NCI-H1105 (cell line): ENCODE data around the gene MYO5A.
"Not testable (repeated sequence)": the region's sequence is repeated elsewhere in the genome, so short reads cannot be mapped to it uniquely, and the experiment has no call there.

Experiments used
- DNase-seq: peaks from one replicate; lab custom pipeline; 2025; lab: John Stamatoyannopoulos, UW

MYO5A gene

DNA sequence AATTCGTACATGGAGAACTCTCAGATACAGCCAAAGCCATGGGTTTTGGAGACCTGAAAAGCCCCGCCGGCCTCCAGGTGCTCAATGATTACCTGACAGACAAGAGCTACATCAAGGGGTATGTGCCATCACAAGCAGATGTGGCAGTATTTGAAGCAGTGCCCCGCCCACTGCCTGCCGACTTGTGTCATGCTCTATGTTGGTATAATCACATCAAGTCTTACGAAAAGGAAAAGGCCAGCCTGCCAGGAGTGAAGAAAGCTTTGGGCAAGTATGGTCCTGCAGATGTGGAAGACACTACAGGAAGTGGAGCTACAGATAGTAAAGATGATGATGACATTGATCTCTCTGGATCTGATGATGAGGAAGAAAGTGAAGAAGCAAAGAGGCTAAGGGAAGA is 23.5 kb downstream of the MYO5A start:
- no peak for DNase-seq

DNA sequence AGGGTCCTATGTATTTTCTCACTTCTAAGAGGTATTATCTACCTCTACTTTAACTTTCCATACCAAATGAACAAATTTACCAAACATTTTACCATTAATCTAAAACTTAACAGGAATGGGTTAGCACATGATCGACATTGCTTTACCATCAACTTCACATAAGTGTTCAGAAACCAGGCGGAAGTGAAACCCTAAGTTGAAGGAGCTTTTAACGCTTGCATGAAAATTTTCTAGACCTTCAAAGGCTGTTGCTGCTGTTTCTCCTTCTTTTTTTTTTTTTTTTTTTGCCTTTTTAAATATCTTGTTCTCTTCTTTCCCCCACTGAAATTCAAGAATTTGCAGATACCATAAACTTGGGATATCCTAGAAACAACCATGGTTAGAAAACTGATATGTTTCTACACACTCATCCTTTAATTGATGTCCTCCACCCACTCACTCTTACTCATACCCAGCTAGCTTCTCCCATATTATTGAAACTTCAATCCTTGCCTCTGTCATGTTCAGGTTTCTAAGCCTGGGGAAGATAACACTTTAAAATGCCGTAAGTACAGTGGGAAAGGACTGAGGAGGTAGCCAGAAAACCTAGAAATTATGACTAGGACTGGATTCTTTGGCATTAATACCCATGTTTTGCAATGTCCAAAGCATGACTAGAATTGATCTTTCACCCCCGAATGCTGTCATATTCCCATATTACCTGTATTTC is 24.7 kb downstream of the MYO5A start:
- no peak for DNase-seq

DNA sequence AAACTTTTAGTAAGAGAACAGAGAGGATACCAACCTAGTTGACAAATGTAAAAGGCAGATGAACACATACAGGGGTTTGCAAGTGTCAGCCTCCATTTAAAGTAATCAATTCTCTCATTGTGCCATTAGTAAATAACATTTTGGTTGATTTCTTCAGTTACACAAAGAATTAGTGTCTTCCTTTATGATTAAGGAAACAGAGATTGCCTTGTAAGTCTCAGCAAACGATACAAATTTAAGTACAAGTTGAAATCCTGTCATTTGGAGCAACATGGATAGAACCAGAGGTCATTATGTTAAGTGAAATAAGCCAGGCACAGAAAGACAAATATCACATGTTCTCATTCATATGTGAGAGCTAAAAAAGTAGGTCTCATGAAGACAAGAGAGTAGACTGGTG is 26.1 kb downstream of the MYO5A start:
- DNase-seq: no peak

DNA sequence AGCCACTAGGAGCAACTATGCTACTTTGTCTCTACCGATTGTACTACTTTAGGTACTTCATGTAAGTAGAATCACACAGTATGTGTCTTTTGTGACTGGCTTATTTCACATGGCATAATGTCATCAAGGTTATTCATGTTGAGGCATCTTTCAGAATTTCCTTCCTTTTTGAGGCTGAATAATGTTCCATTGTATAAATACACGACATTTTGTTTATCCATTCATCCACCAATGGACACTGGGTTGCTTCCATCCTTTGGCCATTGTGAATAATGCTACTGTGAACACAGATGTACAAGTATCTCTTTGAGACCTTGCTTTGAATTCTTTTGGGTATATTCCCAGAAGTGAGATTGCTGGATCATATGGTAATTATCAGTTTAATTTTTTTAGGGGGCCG is 29.2 kb downstream of the MYO5A start:
- no peak for DNase-seq

DNA sequence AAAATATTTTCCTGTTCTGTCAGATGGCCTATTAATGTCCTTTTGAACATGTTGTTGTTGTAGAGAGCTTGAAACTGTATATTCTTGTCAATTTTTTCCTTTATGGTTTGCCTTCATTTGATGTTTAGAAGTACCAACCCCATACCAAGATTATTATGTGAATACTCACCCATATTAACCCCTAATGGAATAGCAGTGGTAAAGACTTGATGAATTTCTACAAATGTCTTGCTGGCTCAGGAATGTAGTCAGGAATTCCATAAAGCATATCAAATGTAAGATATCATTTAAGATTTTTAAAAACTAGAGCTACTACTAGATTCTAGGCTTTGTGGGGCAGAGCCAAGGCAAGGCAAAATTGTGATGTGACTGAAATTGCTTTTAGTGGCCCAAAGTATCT is 30.0 kb downstream of the MYO5A start:
- DNase-seq: no peak

DNA sequence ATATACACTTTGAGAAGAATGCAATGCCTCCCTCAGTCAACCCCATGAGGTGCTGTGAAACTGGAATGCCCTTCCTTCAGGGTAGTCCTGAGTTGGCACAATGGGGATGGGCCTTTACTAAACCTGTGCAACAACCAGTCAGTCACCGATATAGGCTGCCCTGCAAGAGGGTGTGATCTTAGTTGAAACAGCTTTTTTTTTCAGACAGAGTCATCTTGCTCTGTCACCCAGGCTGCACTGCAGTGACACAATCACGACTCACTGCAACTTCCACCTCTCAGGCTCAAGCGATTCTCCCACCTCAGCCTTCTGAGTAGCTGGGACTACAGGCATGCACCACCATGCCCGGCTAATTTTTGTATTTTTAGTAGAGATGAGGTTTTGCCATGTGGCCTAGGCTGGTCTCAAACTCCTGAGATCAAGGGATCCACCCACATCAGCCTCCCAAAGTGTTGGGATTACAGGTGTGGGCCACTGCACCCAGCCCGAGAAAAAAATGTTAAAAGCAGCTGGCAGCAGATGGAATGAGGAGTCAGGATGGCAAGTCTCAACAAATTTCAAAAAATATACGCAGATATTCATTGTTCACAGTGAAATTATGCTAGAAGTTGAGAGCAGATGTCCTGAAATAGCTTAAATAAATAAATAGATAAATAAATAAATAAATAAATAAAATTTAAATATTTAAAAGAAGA is 31.8 kb downstream of the MYO5A start:
- DNase-seq: no peak

DNA sequence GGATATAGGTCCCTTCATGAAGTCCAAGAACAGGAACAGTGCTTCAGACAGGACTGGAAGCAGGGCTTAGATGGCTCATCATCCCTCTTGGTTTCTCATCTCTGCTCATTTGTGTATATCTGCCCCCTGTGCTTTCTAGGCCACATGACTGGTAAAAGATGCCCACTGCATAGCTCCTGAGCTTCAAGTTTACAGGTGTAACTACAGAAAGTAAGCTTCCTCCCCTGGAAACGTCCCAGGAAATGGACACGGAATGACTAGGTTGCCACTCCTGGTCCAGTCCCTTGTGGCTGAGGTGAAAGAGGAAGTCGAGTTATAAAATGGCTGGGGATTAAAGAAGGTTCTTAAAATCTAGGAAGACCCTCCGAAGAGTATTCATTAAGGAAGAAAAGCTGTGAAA is 32.5 kb downstream of the MYO5A start:
- no peak for DNase-seq

DNA sequence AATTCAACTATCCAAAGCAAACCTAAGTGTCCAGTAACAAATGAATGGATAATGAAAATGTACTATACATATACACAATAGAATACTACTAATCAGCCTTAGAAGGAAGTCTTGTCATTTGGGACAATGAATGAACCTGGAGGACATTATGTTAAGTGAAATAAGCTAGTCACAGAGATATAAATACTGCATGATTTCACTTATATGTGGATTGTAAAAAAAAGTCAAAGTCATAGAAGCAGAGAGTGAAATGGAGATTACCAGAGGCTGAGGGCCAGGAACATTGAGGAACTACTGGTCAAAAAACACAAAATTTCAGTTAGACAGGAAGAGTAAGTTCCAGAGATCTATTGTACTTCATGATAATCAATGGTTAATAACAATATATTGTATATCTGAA is 33.6 kb downstream of the MYO5A start:
- no peak for DNase-seq

DNA sequence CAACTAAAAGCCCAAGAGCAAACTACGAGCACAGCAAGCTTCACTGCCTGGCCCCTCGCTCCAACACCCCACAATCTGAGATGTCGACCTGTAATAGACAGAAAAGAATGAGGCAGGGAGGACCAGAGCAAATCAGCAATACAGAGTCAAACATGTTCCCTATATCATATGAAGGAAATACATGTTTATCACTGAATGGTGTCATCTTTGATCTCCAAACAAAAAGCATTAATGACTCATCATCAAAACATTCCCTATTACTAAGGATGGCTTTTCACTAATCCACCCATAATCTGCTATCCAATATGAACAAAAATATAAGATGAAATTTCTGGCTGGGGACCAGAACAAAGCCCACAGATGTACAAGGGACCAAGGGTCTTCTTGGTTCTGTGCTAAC is 34.7 kb downstream of the MYO5A start:
- DNase-seq: no peak

DNA sequence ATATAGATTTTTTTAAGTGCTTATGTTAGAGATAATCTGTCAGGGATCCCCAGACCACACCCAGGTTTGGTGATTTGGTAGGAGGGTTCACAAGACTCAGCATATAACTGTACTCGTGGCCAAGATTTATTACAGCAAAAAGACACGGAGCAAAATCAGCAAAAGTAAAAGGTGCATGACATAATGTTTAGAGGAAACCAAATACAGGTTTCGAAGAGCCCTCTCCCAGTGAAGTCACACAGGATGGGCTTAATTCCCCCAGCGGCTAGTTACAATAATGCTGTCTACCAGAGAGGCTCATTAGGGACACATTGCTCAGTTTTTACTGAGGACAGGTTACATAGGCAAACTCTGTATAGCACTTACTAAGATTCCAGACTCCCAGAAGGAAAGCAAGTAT is 36.5 kb downstream of the MYO5A start:
- no peak for DNase-seq

DNA sequence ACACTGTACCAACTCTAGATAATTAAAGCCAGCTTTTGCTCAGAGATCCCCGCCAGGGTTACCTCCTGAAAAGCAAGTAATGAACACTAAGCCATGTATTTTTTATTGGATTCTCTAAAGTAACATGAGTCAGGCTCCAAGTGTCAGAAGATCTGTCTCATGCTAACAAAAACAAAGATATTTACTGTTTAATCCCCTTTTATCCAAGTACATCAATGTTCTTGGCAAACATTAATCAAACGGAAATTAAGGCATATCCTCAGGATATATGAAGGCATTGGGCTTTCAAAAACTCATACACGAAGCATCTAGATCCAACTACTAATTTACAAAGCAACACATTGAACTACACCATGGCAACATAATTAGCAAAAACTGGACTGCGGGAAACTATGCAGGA is 37.2 kb downstream of the MYO5A start:
- DNase-seq: no peak

DNA sequence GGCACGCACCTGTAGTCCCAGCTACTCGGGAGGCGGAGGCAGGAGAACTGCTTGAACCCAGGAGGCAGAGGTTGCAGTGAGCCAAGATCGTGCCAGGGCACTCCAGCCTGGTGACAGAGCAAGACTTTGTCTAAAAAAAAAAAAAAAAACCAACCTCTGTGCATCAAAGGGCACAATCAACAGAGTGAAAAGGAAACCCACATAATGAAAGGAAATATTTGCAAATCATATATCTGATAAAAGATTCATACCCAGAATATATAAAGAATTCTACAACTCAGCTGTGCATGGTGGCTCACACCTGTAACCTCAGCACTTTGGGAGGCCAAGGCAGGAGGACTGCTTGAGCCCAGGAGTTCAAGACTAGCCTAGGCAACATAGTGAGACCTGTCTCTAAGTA is 39.2 kb downstream of the MYO5A start:
- not testable (repeated sequence) for DNase-seq

DNA sequence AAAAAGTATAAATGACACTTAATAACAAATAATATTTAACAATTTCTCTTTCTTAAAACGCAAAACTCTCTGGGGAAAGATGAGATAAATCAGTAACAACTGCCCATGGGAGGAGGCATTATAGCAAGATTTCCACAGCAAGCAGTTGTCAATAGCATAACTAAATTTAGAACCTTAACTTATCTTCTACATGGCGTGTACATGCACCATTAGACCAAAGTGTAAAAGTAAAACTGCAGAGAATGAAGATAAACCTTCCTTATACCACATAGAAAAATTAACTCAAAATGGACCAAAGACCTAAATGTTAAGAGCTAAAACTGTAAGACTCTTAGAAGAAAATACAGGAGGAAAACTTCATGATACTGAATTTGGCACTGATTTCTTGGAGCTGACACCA is 39.9 kb downstream of the MYO5A start:
- no peak for DNase-seq

DNA sequence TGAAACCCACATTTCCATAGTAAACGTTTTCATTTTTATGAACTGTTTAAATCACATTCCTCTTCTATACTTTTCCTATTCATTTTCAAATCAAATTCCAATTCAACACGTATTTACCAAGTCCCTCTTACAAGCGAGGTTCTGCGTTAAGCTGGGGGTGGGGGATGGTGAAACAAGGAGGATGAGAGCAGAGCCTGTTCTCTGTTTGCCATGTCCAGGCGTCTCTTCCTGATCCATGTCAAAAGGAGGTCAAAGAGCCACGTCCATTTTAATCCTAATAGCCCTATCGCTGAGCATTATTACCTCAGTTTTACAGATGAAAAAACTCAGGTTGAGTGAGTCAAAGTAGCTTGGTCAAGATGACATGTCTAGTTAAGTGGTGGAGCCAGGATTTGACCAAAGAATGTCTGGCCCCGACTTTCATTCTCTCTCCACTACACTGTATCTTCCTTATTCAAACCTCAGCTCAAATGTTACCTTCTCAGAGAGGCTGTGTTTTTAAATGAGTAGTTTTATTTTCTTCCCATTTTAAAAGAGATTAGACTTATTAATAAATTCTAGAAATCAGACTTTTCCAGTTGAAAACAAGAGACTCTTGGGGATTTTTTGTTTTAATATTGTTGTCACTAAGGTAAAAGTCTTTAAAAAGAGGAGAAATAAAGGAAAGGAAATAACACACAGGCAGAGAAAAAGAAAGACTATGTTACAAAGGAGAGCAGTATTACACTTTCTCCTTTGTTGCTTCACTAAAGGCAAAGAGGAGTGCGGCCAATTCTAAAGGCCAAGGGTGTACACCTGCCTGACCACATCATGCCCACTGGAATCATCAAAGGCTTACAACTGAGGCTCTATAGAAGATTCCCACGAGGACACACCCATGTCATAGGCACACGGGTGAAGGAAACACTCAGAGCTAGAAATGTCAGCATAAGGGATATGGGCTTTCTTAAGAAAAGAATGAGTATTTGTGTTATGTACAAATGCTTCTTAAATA is 42.4 kb downstream of the MYO5A start:
- no peak for DNase-seq

DNA sequence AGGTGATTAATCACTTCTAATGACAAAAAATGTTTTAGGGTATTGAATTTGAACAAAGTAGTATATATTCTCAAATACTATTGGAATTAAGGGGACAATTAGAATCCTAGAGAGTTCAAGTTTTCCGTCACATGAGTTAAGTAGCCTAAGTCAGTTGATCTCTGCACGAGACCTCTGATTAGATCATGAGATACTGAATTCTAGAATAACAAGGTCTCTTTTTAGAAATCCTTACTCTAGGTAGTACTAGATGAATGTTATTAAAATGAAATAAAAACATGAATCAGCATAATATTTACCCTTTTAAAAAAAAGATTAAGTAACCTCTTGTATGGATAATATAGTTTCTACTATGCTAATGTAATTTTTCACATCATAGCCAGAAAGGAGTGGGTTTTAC is 43.4 kb downstream of the MYO5A start:
- no peak for DNase-seq

DNA sequence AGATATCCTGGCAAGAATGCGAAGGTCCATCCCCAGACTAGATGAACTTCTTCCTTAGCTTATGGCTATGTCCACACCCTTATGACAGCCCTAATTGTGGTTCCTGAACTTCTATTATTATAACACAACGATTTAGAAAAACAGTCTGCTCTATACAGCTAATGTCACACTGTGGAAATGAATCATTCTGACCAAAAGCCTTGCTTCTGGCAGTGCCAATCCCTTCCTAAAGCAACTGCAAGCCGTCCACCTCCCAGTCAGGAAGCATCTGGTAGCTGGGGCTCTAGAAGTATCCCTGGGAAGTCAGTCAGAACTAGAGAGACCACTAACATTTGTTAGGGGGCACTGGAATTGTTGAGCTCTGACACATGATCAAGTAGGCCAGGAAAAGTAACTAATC is 45.0 kb downstream of the MYO5A start:
- DNase-seq: no peak

DNA sequence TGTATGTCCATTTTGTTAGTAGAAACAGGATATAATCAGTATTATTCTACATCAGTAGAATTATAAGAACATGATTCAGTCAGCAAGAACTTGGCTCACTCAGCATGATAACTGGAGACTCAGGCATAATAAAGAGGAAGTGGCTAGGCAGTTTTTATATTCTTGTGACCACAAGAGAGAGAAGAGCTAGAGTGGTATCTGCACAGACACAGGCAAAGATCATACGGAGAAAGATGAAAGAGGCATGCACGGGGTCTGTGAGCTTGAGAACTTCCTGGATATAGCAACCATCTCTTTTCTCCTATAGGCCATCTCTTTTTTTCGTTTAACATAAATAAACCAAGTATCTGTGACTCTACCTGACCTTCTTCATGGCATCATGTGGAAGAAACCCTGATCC is 46.8 kb downstream of the MYO5A start:
- no peak for DNase-seq

DNA sequence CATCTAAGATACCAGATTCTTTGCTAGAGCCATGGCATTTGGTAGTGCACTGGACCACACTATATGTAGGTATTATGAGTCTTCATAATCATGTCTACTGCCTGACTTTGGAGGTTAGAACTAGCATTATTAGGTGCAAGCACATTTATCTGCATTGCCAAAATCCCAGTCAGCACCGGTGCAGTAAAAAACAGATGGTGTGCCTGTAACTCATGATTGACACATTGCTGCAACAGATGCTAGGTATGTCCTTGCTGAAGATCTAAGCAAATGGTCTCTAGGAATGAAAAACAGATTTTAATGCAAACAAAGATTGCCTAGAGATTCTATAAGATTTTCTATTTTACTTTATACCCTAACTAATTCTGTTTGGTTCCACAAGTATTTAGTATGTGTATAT is 47.7 kb downstream of the MYO5A start:
- no peak for DNase-seq

DNA sequence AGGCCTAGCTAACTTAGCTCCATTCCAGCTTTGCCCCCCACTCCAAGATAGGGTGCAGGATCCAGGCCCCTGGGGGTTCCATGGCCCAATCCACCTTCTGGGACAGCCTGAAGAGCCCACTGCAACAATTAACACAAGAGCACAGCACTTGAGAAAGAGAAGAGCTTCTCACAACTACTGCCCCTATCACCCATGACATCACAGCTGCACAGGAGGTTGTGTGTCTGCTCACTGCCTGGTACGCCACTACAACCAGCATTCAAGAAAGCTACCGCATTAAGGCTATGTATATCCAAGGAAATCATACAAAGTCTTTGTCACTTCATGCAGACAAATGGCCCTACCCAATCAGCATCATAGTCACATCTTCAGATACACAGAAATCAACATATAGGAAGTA is 62.0 kb downstream of the MYO5A start:
- no peak for DNase-seq

DNA sequence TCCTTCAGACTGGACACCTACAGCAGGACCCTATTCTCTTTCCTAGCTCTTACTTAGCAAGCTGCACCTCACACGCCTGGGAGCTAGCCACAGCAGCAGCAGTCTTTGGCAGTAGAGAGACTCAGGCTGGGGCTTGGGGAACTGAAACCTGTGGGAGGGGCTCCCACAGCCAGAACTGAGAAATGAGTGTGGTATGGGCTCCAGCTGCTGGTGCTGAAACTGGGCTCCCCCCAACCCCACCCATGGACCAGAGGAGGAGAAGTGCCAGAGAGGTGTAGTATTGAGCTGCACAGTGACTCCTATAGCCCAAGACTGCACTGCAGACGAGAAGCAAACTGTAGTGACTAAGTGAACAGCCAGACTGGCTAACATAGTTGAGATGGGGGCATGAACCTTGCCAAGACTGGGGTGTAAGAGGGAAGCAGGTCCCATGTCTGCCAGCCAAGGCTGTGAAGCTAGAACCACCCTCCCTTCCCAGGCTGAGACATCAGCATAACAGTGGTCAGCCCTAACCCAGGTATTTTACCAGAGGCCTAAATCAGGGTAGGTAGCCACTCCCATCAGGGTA is 62.5 kb downstream of the MYO5A start:
- no peak for DNase-seq

DNA sequence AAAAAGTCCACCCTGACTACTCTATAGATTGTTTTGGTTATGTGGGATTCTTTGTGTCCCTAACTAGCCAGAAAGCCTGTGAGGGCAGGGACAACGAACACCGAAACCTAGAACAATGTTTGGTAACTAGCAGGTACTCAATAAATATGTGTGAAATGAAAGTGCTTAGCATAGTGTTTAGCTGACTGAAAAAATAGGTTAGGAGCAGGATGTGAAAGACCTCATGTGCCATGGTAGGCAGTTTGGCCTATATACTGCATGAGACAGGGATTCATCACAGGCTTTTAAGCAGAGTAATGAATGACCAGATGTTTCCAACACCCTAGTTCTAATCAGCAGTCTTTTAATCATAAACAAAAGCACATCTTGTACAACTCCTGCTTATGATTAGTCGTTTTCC is 64.2 kb downstream of the MYO5A start:
- DNase-seq: no peak

DNA sequence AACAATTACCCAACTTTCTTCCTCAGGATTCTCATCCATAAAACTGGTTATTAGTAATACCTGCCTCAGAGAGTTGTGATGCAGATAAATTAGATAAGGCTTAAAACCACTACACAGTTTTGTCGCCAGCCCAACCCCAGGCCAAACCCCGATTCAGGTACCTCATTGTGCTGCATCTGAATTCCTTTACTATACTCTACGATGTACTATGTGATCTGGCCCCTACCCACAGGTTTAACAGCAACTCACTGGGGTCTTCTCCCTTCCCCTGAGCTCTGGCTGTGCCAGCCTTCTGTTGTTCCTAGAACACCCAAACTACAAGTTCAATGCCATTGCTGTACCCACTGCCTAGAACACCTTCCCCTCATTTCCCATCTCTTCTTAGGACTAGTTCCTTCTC is 64.6 kb downstream of the MYO5A start:
- no peak for DNase-seq

DNA sequence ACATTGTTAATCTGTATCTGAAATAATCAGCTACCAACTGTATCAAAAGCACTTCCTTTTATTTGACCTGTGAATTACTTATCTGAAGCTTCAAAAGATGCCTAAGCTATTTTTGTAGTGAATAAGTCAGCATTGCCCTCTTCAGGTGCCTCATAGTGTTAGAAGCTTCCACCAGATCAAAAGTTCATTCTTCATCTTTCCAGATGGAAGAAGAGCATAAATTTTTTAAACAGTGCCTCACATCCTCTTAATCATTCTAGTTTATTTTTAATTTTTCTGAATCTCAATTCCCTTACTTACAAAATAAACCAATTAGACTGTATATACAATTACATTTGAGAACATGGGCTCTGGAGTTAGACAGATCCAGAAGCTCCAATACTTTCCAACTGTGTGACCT is 65.0 kb downstream of the MYO5A start:
- no peak for DNase-seq
